Stimulated activated CD4-positive, alpha-beta T cell treated with anti-CD3 and anti-CD28 coated beads, Interleukin-12 subunit alpha, Interleukin-12 subunit beta, amount 100 ng/mL, for 4 hours (primary cell): ENCODE data around the gene VSTM4.

ENCODE experiments used
- DNase-seq: peaks from one replicate; pipeline ENCODE4 v3.0.0-alpha.2; 2020

Gene VSTM4

DNA sequence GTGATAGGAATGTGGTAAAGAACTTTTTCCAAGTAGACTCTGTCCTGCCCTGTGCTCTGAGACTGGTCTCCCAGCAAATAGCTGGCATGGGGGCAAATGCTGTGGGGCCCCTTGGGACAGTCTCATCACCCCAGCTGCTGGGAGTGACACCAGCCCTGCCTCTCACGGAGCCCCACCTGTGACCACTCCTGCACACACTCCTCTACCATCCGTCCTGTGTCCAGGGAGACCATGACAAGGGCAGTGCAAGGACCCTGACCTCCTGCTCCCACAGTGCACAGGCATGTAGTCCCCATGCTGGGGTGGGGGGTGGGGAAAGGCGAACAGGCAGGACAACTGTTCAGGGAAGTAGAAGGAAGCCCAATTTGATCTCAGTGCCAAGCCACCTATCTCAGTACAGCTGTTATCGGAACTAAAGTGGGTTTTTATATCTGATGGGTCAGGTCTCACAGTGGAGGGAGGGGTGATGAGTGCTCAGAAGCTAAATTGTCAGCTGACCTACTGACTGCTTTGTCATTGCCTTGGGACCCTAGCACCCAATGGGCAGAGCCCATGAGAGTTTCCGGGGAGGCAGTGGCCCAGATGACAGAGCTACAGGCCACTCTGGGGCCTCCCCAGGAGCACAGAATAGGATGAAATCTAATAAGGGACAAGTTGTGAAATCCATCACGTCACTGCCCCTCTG lies 24.5 kb downstream of the VSTM4 start:
- no peak for DNase-seq

- DNase-seq: no peak
These were observed 25.1 kb downstream of the VSTM4 start for GRCh38 chr10:49090189-49090575.

- no peak for DNase-seq
These were observed 25.6 kb downstream of the VSTM4 start for GRCh38 chr10:49089557-49090188.

GRCh38 chr10:49089152-49089551 lies 26.2 kb downstream of the VSTM4 start:
- no peak for DNase-seq

GRCh38 chr10:49086889-49087288 lies 28.4 kb downstream of the VSTM4 start:
- DNase-seq: no peak

- no peak for DNase-seq
These were observed 32.1 kb downstream of the VSTM4 start for GRCh38 chr10:49083261-49083660.

GRCh38 chr10:49082766-49083165 lies 32.6 kb downstream of the VSTM4 start:
- no peak for DNase-seq

DNA sequence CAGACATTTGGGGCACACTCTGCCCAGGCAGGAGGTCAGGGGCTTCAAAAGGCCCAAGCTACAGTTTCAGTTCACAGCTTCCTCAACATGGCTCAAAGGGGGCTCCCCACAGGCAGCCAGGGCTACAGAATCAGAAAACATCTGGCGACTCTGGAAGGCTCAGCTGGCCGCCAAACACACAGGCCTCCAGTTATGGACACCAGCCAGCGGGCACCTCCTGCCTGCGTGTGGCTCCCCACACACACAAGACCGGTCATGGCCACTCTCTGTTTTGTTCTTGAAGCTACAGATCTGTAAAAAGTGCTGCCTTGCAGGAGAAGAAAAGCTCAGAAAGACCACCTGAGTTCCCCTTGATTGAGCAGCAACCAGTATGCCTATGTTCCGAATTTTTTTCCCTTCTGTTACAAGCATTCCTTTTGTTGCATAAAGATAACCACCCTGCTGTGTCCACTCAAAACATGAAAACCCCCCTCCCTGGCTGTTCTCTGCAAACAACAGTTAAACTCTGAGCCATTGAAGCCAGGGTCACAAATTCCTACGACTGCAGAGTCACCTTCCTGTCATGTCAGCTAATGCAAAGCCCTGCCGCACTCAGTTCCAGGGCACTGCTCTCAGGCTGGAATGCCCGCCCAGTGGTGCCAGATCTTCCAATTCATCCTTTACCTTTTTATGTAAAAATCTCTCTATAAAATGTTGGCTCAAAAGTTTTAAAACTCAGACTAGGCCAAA lies 33.6 kb downstream of the VSTM4 start:
- no peak for DNase-seq

DNA sequence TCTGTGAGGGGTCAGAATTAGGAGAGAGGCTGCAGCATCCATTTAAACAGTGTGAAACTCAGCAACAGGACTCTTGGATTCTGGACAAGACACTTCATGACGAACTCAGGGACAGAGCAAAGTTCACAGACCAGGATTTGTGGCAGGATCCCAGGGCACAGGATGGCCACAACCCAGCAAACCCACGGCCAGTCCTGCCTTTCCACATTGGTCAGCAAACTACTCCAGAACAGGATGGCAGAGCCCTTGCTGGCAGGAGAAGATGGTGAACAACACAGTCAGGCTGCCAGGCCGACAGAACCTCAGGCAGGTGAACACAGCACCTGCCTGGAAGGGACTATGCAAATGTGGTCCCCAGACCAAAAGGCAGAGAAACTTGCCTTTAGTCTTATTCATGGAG lies 34.4 kb downstream of the VSTM4 start:
- no peak for DNase-seq

DNA sequence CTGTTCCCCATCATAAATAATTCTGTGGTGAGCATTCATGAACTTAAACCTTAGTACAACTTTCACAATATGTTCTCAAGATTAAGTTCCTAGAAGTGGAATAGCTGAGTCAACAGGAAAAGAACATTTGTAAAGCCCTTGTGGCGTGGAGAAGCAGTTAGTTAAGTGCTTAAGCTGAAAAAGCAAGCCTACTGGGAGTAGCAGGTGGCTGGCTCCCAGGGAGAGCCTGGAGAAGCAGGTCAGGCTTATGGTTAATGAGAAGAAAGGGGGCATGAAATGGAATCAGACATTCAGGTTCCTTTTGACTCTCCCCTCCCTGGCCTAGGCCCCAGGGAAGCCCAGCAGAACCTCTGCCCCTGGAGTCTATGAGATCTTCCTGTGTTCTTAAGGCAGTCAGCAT lies 35.3 kb downstream of the VSTM4 start:
- DNase-seq: no peak

DNA sequence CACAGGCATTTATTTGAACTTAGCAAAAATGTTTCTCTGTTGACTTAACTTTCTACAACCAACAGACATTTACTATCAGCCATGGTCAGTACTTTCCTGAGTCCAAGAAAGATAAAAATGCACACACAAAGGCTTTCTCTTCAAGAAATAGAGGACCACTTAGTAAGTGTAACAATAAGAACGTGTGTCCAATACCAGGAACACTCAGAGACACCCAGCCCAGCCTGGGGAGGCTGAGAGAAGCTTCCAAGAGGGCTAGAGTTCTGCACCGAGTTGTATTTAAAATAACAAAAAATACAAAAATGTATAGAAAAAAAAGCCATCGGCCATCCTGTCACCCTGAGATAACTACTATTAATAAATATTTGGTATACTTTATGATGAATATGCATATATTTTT lies 35.8 kb downstream of the VSTM4 start:
- no peak for DNase-seq

DNA sequence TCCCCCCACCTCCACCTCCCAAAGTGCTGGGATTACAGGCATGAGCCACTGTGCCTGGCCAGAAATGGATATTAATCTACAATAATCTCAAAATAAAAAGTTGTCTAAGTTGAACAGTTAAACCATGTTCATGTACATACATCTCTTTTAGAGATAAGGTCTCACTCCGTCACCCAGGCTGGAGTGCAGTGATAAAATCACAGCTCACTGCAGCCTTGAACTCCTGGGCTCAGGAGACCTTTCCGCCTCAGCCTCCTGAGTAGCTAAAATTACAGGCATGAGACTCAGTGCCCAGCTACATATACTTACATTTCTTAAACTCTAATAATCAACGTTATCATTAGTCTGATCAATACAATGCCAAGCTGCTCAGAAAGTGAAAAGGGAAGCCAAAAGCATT lies 36.2 kb downstream of the VSTM4 start:
- DNase-seq: no peak

GRCh38 chr10:49078433-49078832 lies 36.9 kb downstream of the VSTM4 start:
- DNase-seq: no peak

GRCh38 chr10:49076741-49077521 lies 38.4 kb downstream of the VSTM4 start:
- no peak for DNase-seq

- DNase-seq: no peak
These were observed 39.0 kb downstream of the VSTM4 start for GRCh38 chr10:49076319-49076718.

- DNase-seq: no peak
These were observed 39.6 kb downstream of the VSTM4 start for GRCh38 chr10:49075743-49076142.

- no peak for DNase-seq
These were observed 40.3 kb downstream of the VSTM4 start for GRCh38 chr10:49074836-49075682.

- DNase-seq: no peak
These were observed 43.0 kb downstream of the VSTM4 start for GRCh38 chr10:49072166-49072885.

DNA sequence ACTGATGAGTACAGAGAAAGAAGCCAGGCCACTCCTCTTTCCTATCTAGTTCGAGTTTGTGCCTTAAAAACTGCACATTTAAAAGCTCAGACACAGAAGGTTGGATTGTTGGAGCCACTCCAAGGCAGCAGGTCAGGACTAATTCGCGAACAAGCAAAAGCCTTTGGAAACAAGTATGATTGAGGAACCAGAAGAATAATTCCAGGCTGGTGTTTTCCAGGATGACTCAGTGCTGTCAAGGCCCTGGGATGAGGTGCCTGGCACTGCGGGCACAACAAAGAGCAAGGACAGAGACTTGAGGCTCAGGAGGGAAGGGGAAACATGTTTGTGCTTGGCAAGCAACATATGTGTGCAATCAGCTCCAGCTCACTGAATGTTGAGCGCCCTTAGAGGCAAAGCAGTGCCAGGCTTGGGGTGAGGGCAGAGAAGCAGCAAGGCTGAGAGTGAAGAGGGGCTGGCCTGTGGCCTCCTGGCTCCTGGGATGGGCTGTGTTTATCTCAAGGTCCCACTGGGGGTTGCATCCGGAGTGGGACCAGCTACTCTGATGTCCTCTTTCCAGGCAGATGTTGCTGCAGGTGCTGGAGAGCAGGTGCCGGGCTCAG lies 44.1 kb downstream of the VSTM4 start:
- no peak for DNase-seq

GRCh38 chr10:49070701-49071100 lies 44.6 kb downstream of the VSTM4 start:
- no peak for DNase-seq

DNA sequence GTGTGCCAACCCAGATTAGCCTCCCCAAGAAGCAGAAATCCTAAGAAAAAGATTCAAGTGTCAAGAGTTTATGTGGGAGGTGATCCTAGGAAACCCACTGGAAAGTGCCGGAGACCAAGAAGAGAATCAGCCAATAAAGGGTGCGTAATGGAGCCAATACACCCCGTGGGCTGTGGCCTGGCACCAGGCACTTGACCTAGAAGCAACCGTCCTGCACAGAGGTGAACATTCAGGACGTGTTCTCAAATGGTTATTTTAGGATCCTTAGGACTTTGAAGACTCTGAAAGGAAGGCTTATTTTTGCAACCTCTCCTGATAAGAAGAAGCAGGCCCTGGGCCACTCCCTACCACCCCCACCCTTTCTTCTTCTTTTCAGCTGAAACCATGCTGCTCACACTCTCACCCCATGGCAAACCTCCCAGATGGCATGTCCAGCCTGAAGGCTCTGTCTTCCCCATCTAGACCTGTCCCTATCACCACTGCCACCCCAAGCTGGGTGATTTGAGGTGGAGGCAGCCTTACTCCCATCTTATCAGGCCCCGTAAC lies 46.6 kb downstream of the VSTM4 start:
- no peak for DNase-seq
